Osteoblast (primary cell): ENCODE measurements around the gene THPO. TPM values are rescaled to one million over a fixed set of nuclear protein-coding genes. Genes with fewer than 3 reads are reported as not detected.
A peak's percentile ranks its signal among the peaks of the same experiment; 100 is the strongest.

ENCODE experiments used
- DNase-seq: peaks from one replicate; pipeline ENCODE4 v3.0.0; 2011; ENCODE audit warnings: low spot score, mixed read lengths; ENCODE audit not compliant: insufficient read length; ENCODE audit errors: missing footprints
- H2AFZ ChIP-seq: 2 replicates; pipeline ENCODE4 v1.6.0; 2011; ENCODE audit warnings: mild to moderate bottlenecking, low read length
- H3K27ac ChIP-seq: 2 replicates; pipeline ENCODE4 v1.5.1; 2011; ENCODE audit warnings: mild to moderate bottlenecking, low read depth, low read length, moderate library complexity
- H3K27me3 ChIP-seq: 2 replicates; pipeline ENCODE4 v1.6.0; 2012; ENCODE audit warnings: mild to moderate bottlenecking, control low read depth, inconsistent platforms, low read length, moderate library complexity; ENCODE audit not compliant: insufficient read depth
- H3K36me3 ChIP-seq: 2 replicates; pipeline ENCODE4 v1.5.1; 2011; ENCODE audit warnings: mild to moderate bottlenecking, low read length, control low read depth, moderate library complexity; ENCODE audit not compliant: insufficient read depth
- H3K4me1 ChIP-seq: 2 replicates; pipeline ENCODE4 v1.5.1; 2011; ENCODE audit warnings: mild to moderate bottlenecking, low read length, control low read depth, moderate library complexity; ENCODE audit not compliant: insufficient read depth
- H3K4me2 ChIP-seq: 2 replicates; pipeline ENCODE4 v1.6.0; 2011; ENCODE audit warnings: mild to moderate bottlenecking, low read length; ENCODE audit not compliant: insufficient read depth
- H3K4me3 ChIP-seq: fragments of 200-600 bp; sonication (generic); 3 replicates; pipeline ENCODE4 v1.5.1; 2012; ENCODE audit warnings: mild to moderate bottlenecking, low read length, inconsistent platforms; ENCODE audit not compliant: insufficient read depth
- H3K79me2 ChIP-seq: 2 replicates; pipeline ENCODE4 v1.6.0; 2012; ENCODE audit warnings: mild to moderate bottlenecking, low read length, control low read depth, inconsistent platforms; ENCODE audit not compliant: insufficient read depth
- H3K9me3 ChIP-seq: 2 replicates; pipeline ENCODE4 v1.5.1; 2011; ENCODE audit warnings: low read depth, low read length, control low read depth
- H4K20me1 ChIP-seq: 2 replicates; pipeline ENCODE4 v1.6.0; 2012; ENCODE audit warnings: mild to moderate bottlenecking, low read length, control low read depth; ENCODE audit not compliant: insufficient read depth
- CTCF ChIP-seq: IDR thresholded peaks from 2 replicates; pipeline ENCODE4 v1.5.1; 2011; ENCODE audit warnings: mild to moderate bottlenecking, low read depth, low read length, moderate library complexity; ENCODE audit errors: extremely low read depth
- total RNA-seq: library from RNA; depleted of rRNA; stranded (reverse); fragments of >200 nt; gene quantifications from 2 replicates; pipeline ENCODE4 v1.2.3, GENCODE V29; 2012

The THPO gene
- total RNA-seq, 1 donor = not detected

- no peaks in the 10 kb centered on the region for H3K79me2 ChIP-seq
- H2AFZ ChIP-seq = no peak overlapping the region
- peaks cover 6% of the 10 kb centered on the region for H3K27me3 ChIP-seq
- H3K36me3 ChIP-seq = no peaks in the 10 kb centered on the region
- H3K4me1 ChIP-seq = no peaks in the 10 kb centered on the region
- no peak overlapping the region for H3K27ac ChIP-seq
- no peak for DNase-seq
- peak; percentile 87 for TF ChIP-seq CTCF
- no peak overlapping the region for H3K4me2 ChIP-seq
- H4K20me1 ChIP-seq = no peaks in the 10 kb centered on the region
- H3K9me3 ChIP-seq = no peaks in the 10 kb centered on the region
- H3K4me3 ChIP-seq = no peak overlapping the region
Observed at GRCh38 chr3:184417619-184418327, 39.8 kb upstream of the THPO start.

- H2AFZ ChIP-seq = no peak overlapping the region
- peaks cover 4% of the 10 kb centered on the region for H3K9me3 ChIP-seq
- no peak for TF ChIP-seq CTCF
- no peak overlapping the region for H3K27ac ChIP-seq
- H3K36me3 ChIP-seq = no peaks in the 10 kb centered on the region
- no peak overlapping the region for H3K4me3 ChIP-seq
- no peak for DNase-seq
- no peaks in the 10 kb centered on the region for H3K79me2 ChIP-seq
- peaks cover 8% of the 10 kb centered on the region for H3K27me3 ChIP-seq
- no peaks in the 10 kb centered on the region for H3K4me1 ChIP-seq
- H4K20me1 ChIP-seq = no peaks in the 10 kb centered on the region
- H3K4me2 ChIP-seq = no peak overlapping the region
Observed at GRCh38 chr3:184415203-184415490, 37.1 kb upstream of the THPO start.

- no peaks in the 10 kb centered on the region for H3K79me2 ChIP-seq
- H4K20me1 ChIP-seq = no peaks in the 10 kb centered on the region
- no peak for DNase-seq
- no peak overlapping the region for H3K4me3 ChIP-seq
- no peak for TF ChIP-seq CTCF
- no peak overlapping the region for H3K4me2 ChIP-seq
- no peaks in the 10 kb centered on the region for H3K36me3 ChIP-seq
- no peaks in the 10 kb centered on the region for H3K4me1 ChIP-seq
- no peak overlapping the region for H2AFZ ChIP-seq
- no peak overlapping the region for H3K27ac ChIP-seq
- H3K9me3 ChIP-seq = peaks cover 4% of the 10 kb centered on the region
- H3K27me3 ChIP-seq = peaks cover 3% of the 10 kb centered on the region
Observed at GRCh38 chr3:184414418-184415202, 36.6 kb upstream of the THPO start.

GRCh38 chr3:184409946-184410500, 32.0 kb upstream of the THPO start:
- Histone ChIP-seq H3K36me3 (no peaks in the 10 kb centered on the region), H3K79me2 (no peaks in the 10 kb centered on the region), H3K9me3 (peaks cover 4% of the 10 kb centered on the region), H3K27me3 (peaks cover 7% of the 10 kb centered on the region), H3K27ac (no peak overlapping the region), H4K20me1 (no peaks in the 10 kb centered on the region), H2AFZ (no peak overlapping the region), H3K4me1 (no peaks in the 10 kb centered on the region), H3K4me2 (no peak overlapping the region), H3K4me3 (no peak overlapping the region)
- no peak for TF ChIP-seq CTCF
- no peak for DNase-seq
